Duodenal mucosa (tissue), 2 donors: ENCODE data around the gene WWOX.
"Not testable (repeated sequence)": the region's sequence is repeated elsewhere in the genome, so short reads cannot be mapped to it uniquely, and the experiment has no call there.

Experiments
- H3K27ac ChIP-seq: one replicate; pipeline ENCODE4 v1.7.0; 2013; ENCODE audit warnings: low read depth, low read length
- H3K27me3 ChIP-seq, 2 donors: one replicate each; pipeline ENCODE4 v1.7.0; 2013; ENCODE audit warnings: low read length in 2 of 2, control low read depth in 1 of 2; ENCODE audit not compliant: insufficient read depth in 2 of 2, control insufficient read depth in 1 of 2
- H3K36me3 ChIP-seq, 2 donors: one replicate each; pipeline ENCODE4 v1.7.0; 2013; ENCODE audit warnings: low read length in 2 of 2, control low read depth in 1 of 2; ENCODE audit not compliant: insufficient read depth in 2 of 2, control insufficient read depth in 1 of 2
- H3K4me1 ChIP-seq, 2 donors: one replicate each; pipeline ENCODE4 v1.7.0; 2013; ENCODE audit warnings: low read length in 2 of 2, control low read depth in 1 of 2; ENCODE audit not compliant: insufficient read depth in 2 of 2, control insufficient read depth in 1 of 2
- H3K4me3 ChIP-seq, 2 donors: one replicate each; pipeline ENCODE4 v1.7.0; 2013; ENCODE audit warnings: low read length in 2 of 2, low read depth in 1 of 2
- H3K9ac ChIP-seq, 2 donors: one replicate each; pipeline ENCODE4 v1.7.0; 2013; ENCODE audit warnings: low read length in 2 of 2, low read depth in 1 of 2
- H3K9me3 ChIP-seq, 2 donors: one replicate each; pipeline ENCODE4 v1.7.0; 2013; ENCODE audit warnings: low read length in 2 of 2, control low read depth in 1 of 2; ENCODE audit not compliant: control insufficient read depth in 1 of 2

WWOX gene

DNA sequence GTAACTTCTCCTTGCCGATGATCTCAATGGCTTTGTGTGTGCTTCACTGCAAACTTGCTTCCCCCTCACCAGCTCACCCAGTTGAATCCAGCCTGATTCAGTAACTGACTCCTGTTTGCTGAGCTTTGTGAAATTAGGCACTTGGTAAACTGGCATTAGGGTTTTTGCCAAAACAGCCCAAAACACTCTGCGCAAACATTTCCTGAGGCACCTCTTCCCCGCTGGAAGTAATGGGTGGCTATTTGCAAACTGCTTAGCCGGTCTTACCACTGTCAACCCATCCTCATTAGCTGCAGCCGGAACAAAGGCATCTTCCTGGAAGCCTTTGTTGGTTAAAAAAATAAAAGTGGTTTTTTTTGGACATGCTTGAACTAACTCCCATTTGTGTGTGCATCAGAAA, 1147.9 kb downstream of the WWOX start:
- H3K27ac ChIP-seq, result no peak overlapping the region
- peaks cover 0 to under 1% of the 10 kb centered on the region in 2 donors for H3K4me1 ChIP-seq
- no peak overlapping the region for H3K9ac ChIP-seq
- no peaks in the 10 kb centered on the region for H3K27me3 ChIP-seq
- no peak overlapping the region for H3K4me3 ChIP-seq
- H3K36me3 ChIP-seq, result no peaks in the 10 kb centered on the region
- no peaks in the 10 kb centered on the region for H3K9me3 ChIP-seq

- Histone ChIP-seq H3K36me3 (no peaks in the 10 kb centered on the region), H3K27ac (no peak overlapping the region), H3K9ac (no peak overlapping the region), H3K27me3 (no peaks in the 10 kb centered on the region), H3K9me3 (no peaks in the 10 kb centered on the region), H3K4me3 (no peak overlapping the region), H3K4me1 (peaks cover 5 to 9% of the 10 kb centered on the region in 2 donors)
These were observed 1148.9 kb downstream of the WWOX start for GRCh38 chr16:79248351-79248750.

- H3K36me3 ChIP-seq, result no peaks in the 10 kb centered on the region
- H3K9me3 ChIP-seq, result no peaks in the 10 kb centered on the region
- peaks cover 9% of the 10 kb centered on the region in 2 donors for H3K4me1 ChIP-seq
- no peak overlapping the region for H3K4me3 ChIP-seq
- no peak overlapping the region for H3K27ac ChIP-seq
- no peaks in the 10 kb centered on the region for H3K27me3 ChIP-seq
- H3K9ac ChIP-seq, result no peak overlapping the region
These were observed 1151.1 kb downstream of the WWOX start for GRCh38 chr16:79250502-79251098.

DNA sequence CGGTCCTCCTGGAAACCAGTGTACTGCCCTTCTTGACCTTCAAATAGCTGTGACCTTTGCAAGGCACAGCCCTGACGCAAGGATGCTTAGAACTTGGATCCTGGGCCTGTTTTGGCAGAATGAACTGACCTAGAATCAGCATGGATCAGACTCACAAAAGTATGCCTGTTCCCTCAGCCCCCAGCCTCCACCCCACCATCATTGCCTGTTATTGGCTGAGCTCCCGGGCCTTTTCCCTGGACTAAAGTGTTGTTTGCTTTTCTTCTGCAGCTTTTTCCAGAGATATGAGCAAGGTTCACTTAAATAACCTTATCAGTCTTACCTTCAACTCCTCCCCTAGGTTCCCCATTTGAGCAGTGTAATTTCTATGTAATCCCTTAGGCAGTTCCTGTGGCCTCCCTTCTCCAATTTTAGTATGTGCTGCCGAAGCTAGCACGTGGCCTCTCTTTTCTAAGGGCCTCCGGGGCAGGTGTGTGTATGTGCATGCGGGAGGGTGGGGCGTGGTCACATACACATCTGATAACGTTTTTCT, 1153.7 kb downstream of the WWOX start:
- Histone ChIP-seq H3K4me1 (peaks cover 9% of the 10 kb centered on the region in 2 donors), H3K4me3 (no peak overlapping the region), H3K9me3 (no peaks in the 10 kb centered on the region), H3K9ac (no peak overlapping the region), H3K27ac (no peak overlapping the region), H3K36me3 (no peaks in the 10 kb centered on the region), H3K27me3 (no peaks in the 10 kb centered on the region)

GRCh38 chr16:79257953-79258490, 1158.6 kb downstream of the WWOX start:
- Histone ChIP-seq H3K4me1 (peaks cover 7 to 8% of the 10 kb centered on the region in 2 donors), H3K27ac (no peak overlapping the region), H3K9me3 (no peaks in the 10 kb centered on the region), H3K4me3 (no peak overlapping the region), H3K27me3 (no peaks in the 10 kb centered on the region), H3K36me3 (no peaks in the 10 kb centered on the region), H3K9ac (no peak overlapping the region)

DNA sequence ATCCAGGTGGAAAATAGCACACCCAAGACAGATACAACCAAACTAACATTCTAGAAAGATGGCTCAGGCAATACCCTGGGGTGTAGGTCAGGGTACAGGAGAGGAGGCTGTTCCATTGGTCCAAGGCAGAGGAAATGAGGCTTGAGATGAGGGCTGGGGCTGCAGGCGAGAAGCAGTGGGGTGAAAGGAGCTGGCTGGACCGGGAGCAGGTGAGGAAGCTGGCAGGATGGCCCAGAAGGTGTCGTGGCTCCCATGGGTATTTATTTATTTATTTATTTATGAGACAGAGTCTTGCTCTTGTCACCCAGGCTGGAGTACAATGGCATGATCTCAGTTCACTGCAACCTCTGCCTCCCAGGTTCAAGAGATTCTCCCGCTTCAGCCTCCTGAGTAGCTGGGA, 1161.4 kb downstream of the WWOX start:
- not testable (repeated sequence) for H3K27ac ChIP-seq, H3K4me3 ChIP-seq, H3K9me3 ChIP-seq, H3K27me3 ChIP-seq, H3K36me3 ChIP-seq, H3K4me1 ChIP-seq, H3K9ac ChIP-seq

DNA sequence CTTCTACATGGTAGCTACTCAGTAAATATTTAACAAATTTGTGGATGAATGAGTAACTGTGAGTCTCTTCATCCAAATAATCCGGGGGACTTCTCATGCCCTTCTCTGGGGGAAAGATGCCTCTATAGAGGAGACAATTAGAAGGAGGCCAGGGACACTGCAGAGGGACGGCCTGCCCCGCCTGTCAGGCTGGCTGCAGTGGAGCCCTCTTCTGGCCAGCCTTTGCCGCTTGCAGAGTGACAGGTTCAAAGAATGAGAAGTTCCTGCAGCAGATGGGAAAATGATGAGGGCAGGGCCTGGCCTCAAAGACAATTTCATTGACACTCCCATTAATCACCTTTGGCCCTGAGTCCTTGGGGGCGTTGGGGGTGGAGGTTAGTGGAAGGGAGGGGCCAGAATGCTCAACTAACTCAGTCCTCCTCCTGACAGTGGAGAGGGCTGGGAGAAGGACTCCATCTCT, 1162.1 kb downstream of the WWOX start:
- H3K9me3 ChIP-seq, result no peaks in the 10 kb centered on the region
- no peak overlapping the region for H3K4me3 ChIP-seq
- H3K27ac ChIP-seq, result no peak overlapping the region

GRCh38 chr16:79261944-79262552, 1162.6 kb downstream of the WWOX start:
- H3K27me3 ChIP-seq, result no peaks in the 10 kb centered on the region
- H3K4me1 ChIP-seq, result peaks cover 0 to 6% of the 10 kb centered on the region in 2 donors
- H3K36me3 ChIP-seq, result no peaks in the 10 kb centered on the region
- no peak overlapping the region for H3K9ac ChIP-seq
- H3K27ac ChIP-seq, result no peak overlapping the region
- H3K9me3 ChIP-seq, result no peaks in the 10 kb centered on the region
- no peak overlapping the region for H3K4me3 ChIP-seq

More for the DNA sequence above, 1162.1 kb downstream of the WWOX start:
- H3K27me3 ChIP-seq, result no peaks in the 10 kb centered on the region
- H3K9ac ChIP-seq, result no peak overlapping the region
- H3K36me3 ChIP-seq, result no peaks in the 10 kb centered on the region
- H3K4me1 ChIP-seq, result peaks cover 0 to 6% of the 10 kb centered on the region in 2 donors
